ENCODE data around the gene FUT9.

DNA sequence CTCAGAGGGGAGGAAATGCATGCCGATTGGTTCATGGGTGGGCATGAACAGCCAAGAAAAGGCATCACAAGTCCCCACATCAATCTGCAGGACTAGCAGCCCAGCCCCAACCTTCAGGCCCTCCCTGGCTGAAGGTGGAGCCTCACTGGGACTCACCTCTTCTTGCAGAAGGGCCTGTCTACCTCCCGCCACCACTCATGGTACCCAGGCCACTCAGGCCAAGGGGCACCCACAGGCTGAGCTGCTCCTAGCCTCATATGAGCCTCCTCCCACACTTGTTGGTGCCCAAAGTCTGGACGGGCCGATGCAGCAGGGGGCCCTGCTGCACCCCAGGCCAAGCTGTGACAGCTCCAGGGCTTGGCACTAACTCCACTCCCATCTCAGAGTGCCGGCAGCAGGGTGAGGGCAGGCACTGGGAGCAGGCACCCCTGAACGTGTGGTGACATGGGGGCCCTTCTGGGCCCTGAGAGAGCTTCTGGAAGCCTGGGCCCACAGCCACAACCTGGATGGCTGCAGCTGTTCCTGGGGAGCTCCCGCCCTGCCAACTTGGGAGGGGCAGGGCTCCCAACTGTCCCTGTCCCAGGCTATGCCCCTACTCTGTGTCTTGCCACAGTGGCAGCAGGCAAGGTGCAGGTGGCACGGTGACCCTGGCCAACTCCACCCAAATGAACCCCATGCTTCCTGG lies 13.7 kb upstream of the FUT9 start:
- TF ChIP-seq SUZ12 (IDR thresholded peaks at IDR 0.05; ENCODE audit: extremely low read depth, insufficient read depth, insufficient read length) (no peak), ZNF274 (IDR thresholded peaks at IDR 0.05; ENCODE audit: low read depth, low read length) (no peak)

Data from NT2/D1 (cell line).